KMS-11 (cell line): ENCODE results near the gene SLC12A5.
"Not testable (repeated sequence)": the region's sequence is repeated elsewhere in the genome, so short reads cannot be mapped to it uniquely, and the experiment has no call there.

ENCODE experiments used
- H2AFZ ChIP-seq: fragments of 200-600 bp; sonication (generic); 2 replicates; pipeline ENCODE4 v1.6.1; 2016; ENCODE audit warnings: antibody characterized with exemption, mixed run types, low read depth
- H3K27ac ChIP-seq: fragments of 200-600 bp; sonication (generic); 2 replicates; pipeline ENCODE4 v1.6.1; 2016; ENCODE audit warnings: mild to moderate bottlenecking, mixed run types
- H3K27me3 ChIP-seq: fragments of 200-600 bp; sonication (generic); 2 replicates; pipeline ENCODE4 v1.6.1; 2017; ENCODE audit warnings: mild to moderate bottlenecking, low read depth, mixed run types, moderate library complexity; ENCODE audit not compliant: insufficient read depth
- H3K36me3 ChIP-seq: fragments of 200-600 bp; sonication (generic); 2 replicates; pipeline ENCODE4 v1.6.1; 2017; ENCODE audit warnings: mild to moderate bottlenecking, mixed run types; ENCODE audit not compliant: insufficient read depth
- H3K4me1 ChIP-seq: fragments of 200-600 bp; sonication (generic); 2 replicates; pipeline ENCODE4 v1.6.1; 2016; ENCODE audit warnings: mild to moderate bottlenecking, low read depth, mixed run types; ENCODE audit not compliant: poor library complexity, severe bottlenecking
- H3K4me2 ChIP-seq: fragments of 200-600 bp; sonication (generic); 2 replicates; pipeline ENCODE4 v1.7.0; 2016; ENCODE audit warnings: mild to moderate bottlenecking, mixed run types
- H3K4me3 ChIP-seq: fragments of 200-600 bp; sonication (generic); IDR thresholded peaks from 2 replicates; pipeline ENCODE4 v1.6.1; 2017; ENCODE audit warnings: low read depth, low read length, mixed read lengths; ENCODE audit not compliant: insufficient read depth
- H3K79me2 ChIP-seq: fragments of 200-600 bp; sonication (generic); 2 replicates; pipeline ENCODE4 v1.6.1; 2016; ENCODE audit warnings: low read depth, mixed run types; ENCODE audit not compliant: insufficient read depth
- H3K9ac ChIP-seq: fragments of 200-600 bp; sonication (generic); 2 replicates; pipeline ENCODE4 v1.6.1; 2016; ENCODE audit warnings: mild to moderate bottlenecking, mixed run types
- H4K20me1 ChIP-seq: fragments of 200-600 bp; sonication (generic); 2 replicates; pipeline ENCODE4 v1.6.1; 2016; ENCODE audit warnings: mild to moderate bottlenecking, mixed run types; ENCODE audit not compliant: insufficient read depth
- TF ChIP-seq, protein P1 (sequence below): fragments of 200-600 bp; sonication (generic); conservative IDR thresholded peaks from 2 replicates; pipeline ENCODE4 v1.6.1; 2017; ENCODE audit warnings: low read depth, mild to moderate bottlenecking, antibody characterized with exemption, low read length, moderate library complexity, mixed read lengths

The SLC12A5 gene

GRCh38 chr20:46099491-46100287 lies 70.7 kb downstream of the SLC12A5 start:
- no peaks in the 10 kb centered on the region for H4K20me1 ChIP-seq
- TF ChIP-seq, protein P1, sequence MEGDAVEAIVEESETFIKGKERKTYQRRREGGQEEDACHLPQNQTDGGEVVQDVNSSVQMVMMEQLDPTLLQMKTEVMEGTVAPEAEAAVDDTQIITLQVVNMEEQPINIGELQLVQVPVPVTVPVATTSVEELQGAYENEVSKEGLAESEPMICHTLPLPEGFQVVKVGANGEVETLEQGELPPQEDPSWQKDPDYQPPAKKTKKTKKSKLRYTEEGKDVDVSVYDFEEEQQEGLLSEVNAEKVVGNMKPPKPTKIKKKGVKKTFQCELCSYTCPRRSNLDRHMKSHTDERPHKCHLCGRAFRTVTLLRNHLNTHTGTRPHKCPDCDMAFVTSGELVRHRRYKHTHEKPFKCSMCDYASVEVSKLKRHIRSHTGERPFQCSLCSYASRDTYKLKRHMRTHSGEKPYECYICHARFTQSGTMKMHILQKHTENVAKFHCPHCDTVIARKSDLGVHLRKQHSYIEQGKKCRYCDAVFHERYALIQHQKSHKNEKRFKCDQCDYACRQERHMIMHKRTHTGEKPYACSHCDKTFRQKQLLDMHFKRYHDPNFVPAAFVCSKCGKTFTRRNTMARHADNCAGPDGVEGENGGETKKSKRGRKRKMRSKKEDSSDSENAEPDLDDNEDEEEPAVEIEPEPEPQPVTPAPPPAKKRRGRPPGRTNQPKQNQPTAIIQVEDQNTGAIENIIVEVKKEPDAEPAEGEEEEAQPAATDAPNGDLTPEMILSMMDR, result no peak
- peaks cover 5% of the 10 kb centered on the region for H3K27me3 ChIP-seq
- no peaks in the 10 kb centered on the region for H3K79me2 ChIP-seq
- no peak overlapping the region for H3K4me2 ChIP-seq
- H3K36me3 ChIP-seq, result no peaks in the 10 kb centered on the region
- no peaks in the 10 kb centered on the region for H3K4me1 ChIP-seq
- no peak overlapping the region for H3K27ac ChIP-seq
- H2AFZ ChIP-seq, result no peak overlapping the region
- no peak overlapping the region for H3K4me3 ChIP-seq
- H3K9ac ChIP-seq, result no peak overlapping the region

GRCh38 chr20:46100444-46100843 lies 71.4 kb downstream of the SLC12A5 start:
- H2AFZ ChIP-seq, H3K9ac ChIP-seq, H3K27me3 ChIP-seq: not testable (repeated sequence)

GRCh38 chr20:46100988-46101387 lies 72.0 kb downstream of the SLC12A5 start:
- Histone ChIP-seq H4K20me1 (no peaks in the 10 kb centered on the region), H3K27ac (no peak overlapping the region), H3K4me1 (no peaks in the 10 kb centered on the region), H2AFZ (no peak overlapping the region), H3K79me2 (no peaks in the 10 kb centered on the region), H3K4me2 (no peak overlapping the region), H3K9ac (no peak overlapping the region), H3K36me3 (no peaks in the 10 kb centered on the region), H3K4me3 (no peak overlapping the region), H3K27me3 (peaks cover 12% of the 10 kb centered on the region)
- TF ChIP-seq, protein P1, result no peak

More at GRCh38 chr20:46100444-46100843, 71.4 kb downstream of the SLC12A5 start:
- not testable (repeated sequence) for H3K4me1 ChIP-seq, H3K4me3 ChIP-seq, H4K20me1 ChIP-seq, H3K4me2 ChIP-seq, H3K27ac ChIP-seq, H3K36me3 ChIP-seq, H3K79me2 ChIP-seq

- H3K27ac ChIP-seq, result no peak overlapping the region
- H3K4me3 ChIP-seq, result no peak overlapping the region
- no peak overlapping the region for H2AFZ ChIP-seq
- H3K27me3 ChIP-seq, result peaks cover 17% of the 10 kb centered on the region
- H3K4me1 ChIP-seq, result no peaks in the 10 kb centered on the region
- H4K20me1 ChIP-seq, result no peaks in the 10 kb centered on the region
- TF ChIP-seq, protein P1, result no peak
- H3K4me2 ChIP-seq, result no peak overlapping the region
- no peaks in the 10 kb centered on the region for H3K36me3 ChIP-seq
- H3K9ac ChIP-seq, result no peak overlapping the region
- H3K79me2 ChIP-seq, result no peaks in the 10 kb centered on the region
Observed at GRCh38 chr20:46101957-46102356, 72.9 kb downstream of the SLC12A5 start.

DNA sequence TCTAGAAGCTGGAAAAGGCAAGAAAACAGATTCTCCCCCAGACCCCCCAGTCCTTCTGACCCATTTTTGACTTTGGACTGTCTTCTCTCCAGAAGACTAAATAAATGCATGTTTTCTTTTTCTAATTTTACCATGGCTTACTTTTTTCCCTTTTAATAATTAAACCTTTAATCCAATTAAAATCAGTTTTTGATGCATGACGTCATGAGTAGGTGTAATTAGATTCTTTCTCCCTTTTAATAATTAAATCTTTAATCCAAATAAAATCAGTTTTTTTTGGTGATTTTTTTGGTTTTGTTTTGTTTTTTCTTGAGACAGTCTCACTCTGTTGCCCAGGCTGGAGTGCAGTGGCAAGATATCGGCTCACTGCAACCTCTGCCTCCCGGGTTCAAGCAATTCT lies 73.9 kb downstream of the SLC12A5 start:
- Histone ChIP-seq H3K9ac (no peak overlapping the region), H3K27me3 (peaks cover 23% of the 10 kb centered on the region), H3K27ac (no peak overlapping the region), H3K36me3 (no peaks in the 10 kb centered on the region), H3K4me2 (no peak overlapping the region), H4K20me1 (no peaks in the 10 kb centered on the region), H3K4me3 (no peak overlapping the region), H2AFZ (no peak overlapping the region), H3K79me2 (no peaks in the 10 kb centered on the region), H3K4me1 (peaks cover 3% of the 10 kb centered on the region)
- TF ChIP-seq, protein P1, result no peak
